Neural progenitor cell (in vitro differentiated cells): ENCODE data around the gene TOX2.

ENCODE experiments used
- CTCF ChIP-seq: fragments of 200-600 bp; sonication (generic); IDR thresholded peaks from 2 replicates; pipeline ENCODE4 v1.5.1; 2017; ENCODE audit warnings: antibody characterized with exemption, mild to moderate bottlenecking
- EZH2 ChIP-seq: fragments of 200-600 bp; sonication (generic); IDR thresholded peaks from 2 replicates; pipeline ENCODE4 v1.6.1; 2017; ENCODE audit warnings: antibody characterized with exemption, mild to moderate bottlenecking, moderate library complexity
- EZH2phosphoT487 ChIP-seq: fragments of 200-600 bp; sonication (generic); IDR thresholded peaks from 2 replicates; pipeline ENCODE4 v1.6.1; 2017; ENCODE audit warnings: antibody characterized with exemption

- TF ChIP-seq EZH2phosphoT487, result no peak
- no peak for TF ChIP-seq CTCF
- TF ChIP-seq EZH2, result no peak
Observed at GRCh38 chr20:43910564-43910963, 4.1 kb upstream of the TOX2 start.
